GM19468 (cell line): ENCODE results near the gene TGFBI.

Experiments
- ATAC-seq: cut with Tn5 transposase; IDR thresholded peaks from one replicate; pipeline ENCODE4 v1.9.1; 2021; ENCODE audit warnings: mild to moderate bottlenecking, moderate library complexity, moderate number of reproducible peaks; ENCODE audit not compliant: unreplicated experiment; ENCODE audit errors: extremely low read depth

Gene TGFBI

DNA sequence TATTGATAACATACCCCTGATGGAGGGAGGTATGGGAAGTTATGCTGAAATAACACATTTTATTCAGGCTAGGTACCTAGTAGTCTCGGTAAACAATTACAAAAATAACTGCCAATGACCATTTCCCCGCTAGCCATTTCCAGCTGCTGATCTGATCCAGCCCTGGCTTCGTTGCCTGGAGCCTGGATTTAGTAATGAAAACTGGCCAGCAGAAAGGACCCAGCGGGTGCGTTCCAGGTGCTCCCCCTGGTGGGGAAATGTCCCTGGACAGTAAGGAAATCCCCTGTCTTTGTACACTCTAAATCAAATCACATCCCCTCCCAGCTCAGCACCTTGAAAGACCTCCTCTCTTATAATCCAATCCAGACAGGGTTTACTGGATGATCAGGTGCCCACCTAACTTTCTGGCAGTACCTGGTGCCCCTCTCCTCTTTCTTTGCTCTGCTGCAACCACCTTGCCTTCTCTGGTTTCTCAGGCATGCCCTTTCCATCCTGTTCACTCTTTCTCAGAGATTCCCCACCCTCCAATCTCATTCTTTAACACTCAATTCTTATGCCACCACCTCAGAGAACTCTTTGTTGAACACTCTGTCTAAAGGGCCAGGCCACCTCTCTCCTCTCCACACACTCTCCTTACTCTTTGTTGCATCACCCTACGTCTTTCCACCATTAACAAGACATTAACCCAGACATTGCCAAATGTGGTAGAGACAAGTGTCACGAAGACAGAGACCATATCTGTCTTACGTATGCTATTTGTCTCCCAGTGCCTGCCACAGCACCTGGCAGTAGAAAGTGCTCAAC, 53.8 kb downstream of the TGFBI start:
- ATAC-seq, result no peak

DNA sequence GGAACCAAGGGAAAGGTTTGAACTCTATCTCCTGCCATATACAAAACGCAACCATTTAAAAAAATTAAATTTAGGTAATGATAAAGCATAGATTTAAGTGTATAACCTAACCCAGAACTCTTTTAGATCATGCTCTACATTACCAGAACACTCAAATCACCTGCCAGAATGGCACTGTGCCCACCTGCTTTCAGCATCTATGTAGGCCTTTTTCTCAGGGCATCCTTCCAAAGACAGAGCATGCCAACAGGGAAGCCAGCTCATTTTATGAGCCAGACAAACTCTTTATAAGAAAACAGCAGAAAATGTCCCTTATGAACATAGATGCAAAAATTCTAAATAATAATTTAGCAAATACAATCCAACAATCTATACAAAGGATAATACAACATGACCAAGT, 55.9 kb downstream of the TGFBI start:
- no peak for ATAC-seq

DNA sequence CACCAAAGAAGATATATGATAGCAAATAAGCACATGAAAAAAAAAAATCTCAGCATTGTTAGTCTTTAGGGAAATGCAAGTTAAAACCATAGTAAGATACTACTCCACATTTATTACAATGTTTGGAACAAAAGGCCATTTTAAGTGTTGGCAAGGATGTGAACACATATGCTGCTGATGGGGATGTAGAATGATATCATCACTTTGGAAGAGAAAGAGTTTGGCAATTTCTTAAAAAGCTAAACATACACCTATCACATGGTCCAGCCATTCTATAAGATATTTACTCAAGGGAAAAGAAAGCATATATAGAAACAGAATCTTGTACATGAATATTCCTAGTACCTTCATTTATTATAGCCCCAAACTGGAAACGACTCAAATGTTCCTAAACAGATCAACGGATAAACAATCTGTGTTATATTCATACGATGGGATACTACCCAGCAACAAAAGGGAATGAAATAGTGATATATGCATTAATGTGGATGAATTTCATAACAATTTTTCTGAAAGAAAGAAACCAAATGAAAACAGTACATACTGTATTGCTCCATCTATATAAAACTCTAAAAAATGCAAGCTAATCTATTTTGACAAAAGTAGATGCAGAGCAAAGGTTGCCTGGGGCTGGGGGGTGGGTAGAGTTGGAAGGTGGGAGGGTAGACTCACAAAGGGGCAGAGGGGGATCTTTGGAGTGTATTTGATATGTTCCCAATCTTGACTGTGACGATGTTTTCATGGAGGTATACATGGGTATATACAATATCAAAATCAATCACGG, 58.2 kb downstream of the TGFBI start:
- ATAC-seq, result no peak

DNA sequence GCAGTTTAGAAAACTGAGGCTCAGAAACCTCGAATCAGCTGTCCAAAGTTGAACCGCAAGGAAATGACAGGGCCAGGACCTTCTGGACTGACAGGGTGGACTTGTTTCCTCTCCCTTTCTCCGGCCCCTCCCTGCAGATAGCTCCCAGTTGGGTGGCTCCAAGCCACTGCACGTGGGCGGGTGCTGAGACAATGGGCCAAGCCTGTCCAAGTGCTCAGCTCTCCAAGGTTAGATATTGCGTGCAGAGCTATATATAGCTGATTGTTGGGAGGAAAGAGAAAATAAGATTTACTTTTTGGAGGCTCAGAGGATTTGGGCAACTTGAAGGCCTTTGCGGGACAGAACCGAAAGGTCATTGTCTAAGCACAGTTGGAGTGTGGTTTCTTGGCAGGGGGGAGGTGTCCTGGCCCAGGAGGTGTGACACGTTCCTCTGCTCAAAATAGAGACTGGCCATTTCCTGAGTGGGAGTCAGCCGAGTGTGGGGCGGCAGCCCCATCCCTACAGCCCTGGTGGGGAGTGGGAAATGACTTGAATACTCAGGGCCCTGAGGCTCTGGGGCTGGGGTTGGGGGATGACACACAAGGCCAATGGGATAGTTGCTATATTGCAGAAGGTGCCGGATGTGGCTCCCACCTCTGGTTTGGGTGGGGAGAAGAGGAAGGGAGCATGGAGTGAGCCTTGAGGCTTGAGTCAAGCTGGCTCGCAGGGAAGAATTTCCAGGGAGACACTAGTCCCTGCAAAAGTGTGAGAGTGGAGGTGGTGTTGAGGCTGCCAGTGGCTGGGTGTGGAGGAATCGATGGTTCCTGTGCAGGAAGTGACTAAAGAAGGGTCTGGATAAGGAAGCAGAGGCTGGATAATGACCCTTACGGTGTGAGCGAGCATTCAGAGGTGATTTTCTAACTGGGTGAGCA, 59.4 kb downstream of the TGFBI start:
- no peak for ATAC-seq

DNA sequence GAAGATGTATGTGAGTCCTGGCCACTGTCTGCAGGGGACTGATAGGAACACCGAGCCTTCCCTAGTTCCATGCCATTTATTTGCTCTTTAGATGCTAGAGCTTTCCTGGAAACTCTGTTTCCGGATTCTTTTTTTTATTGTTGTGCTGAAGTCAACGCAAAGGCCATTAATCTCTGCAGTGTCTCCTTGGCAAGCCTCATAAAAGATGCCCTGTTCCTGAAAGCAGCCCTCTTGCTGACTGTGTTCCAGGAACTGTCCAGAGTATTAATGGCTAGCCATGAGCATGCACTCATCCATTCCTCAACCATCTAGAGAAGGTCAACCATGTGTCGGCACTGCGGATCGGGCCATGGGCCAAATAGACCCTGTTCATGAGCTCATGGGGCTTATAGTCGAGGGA, 61.0 kb downstream of the TGFBI start:
- no peak for ATAC-seq

DNA sequence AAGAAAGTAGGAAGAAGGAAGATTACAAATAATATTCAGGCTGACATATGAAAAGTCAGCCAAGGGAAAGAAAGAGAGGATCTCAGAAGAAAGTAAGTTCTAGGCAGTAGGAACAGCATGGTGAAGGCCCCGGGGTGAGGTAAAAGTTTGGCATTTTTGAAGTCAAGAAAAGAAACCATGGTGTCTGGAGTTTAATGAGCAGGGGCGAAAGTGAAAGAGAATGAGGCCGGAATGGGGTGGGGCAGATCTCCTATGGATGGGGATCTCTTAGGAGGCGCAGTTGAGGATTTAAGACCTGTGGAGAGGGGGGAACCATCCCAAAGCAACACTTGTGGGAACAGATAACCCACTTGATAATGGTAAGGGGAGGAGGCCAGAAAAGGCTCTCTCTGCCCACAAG, 61.5 kb downstream of the TGFBI start:
- no peak for ATAC-seq

DNA sequence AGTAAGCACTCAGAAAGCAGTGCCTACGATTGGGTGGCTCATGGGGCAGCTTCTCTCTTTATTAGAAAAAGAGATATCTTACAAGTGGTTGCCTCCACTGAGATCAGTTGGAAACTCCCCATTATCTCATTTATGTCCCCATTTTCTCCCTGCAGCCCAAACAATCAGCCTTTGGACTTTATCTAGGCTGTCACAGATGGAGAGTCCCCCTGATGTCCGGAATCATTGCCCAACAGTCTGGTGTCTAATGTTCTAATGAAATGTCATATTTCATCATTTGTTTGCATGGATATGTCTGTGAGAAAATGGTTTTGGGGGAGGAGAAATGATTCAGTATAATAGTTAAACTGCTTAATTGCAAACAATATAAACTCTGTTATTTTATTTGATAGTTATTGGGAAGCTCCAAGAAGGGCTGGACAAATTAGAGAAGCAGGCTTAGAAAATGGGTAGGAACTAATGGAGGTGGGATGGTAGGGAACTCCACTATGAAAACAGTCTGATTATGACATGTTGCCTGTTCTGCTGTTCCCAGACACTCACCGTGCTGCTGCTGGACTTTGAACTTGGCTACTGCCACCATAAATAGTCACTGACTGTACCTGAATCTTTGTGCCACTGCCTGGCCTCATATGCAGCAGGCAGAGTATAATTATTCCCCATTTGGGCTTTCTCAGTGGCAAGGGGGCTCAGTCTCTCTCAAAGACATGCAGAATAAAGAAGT, 65.6 kb downstream of the TGFBI start:
- ATAC-seq, result no peak

DNA sequence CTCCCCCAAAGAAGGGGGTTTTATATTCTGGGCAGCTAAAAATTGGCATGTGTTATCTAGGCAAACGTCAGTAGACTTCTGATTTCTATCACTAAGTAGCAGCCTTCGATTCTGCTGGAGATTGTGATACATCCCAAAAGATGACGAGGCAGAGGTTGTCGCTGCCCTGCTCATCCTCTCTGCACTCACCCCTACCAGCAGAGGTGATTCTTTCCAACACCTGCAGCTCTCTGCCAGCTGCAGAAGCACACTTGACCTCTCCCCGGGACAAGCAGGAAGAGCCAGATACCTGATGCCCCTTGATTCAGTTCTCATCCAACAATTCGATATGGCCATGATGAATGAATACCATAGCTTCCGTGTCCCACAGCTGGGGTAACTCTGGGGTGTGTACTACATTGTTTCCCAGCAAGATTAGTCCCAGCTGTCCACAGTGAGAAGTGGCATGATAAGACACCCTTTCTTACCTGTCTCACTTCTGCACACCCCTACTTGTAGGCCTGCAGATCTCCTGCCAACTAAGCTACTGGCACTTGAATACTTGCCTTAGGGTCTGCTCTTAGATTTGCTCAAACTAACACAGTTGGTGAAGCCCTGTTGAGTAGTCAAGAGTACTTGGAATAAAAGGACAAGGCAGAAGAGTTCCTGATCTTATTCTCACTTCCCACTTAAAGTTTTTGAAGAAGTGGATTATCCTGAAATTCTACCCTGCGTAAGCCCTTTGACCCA, 66.3 kb downstream of the TGFBI start:
- no peak for ATAC-seq

DNA sequence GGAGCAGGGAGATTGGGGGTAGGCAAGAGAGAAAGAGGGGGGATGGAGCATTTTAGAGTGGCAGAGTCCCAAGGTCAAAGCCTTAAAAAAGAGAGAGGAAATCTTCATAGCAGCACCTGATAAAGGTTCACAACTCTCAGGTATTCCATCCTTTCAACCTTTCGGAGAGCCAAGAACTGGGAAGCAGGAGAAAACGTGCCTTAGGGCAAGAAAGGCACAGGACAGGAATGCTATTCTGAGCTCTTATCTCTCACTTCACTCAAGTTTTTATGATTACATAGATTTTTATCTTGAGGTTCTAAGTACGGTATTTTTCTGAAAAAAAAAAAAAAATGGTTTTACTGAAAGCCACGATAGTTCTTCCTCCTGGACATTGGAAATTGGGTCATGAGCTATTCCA, 69.4 kb downstream of the TGFBI start:
- no peak for ATAC-seq

DNA sequence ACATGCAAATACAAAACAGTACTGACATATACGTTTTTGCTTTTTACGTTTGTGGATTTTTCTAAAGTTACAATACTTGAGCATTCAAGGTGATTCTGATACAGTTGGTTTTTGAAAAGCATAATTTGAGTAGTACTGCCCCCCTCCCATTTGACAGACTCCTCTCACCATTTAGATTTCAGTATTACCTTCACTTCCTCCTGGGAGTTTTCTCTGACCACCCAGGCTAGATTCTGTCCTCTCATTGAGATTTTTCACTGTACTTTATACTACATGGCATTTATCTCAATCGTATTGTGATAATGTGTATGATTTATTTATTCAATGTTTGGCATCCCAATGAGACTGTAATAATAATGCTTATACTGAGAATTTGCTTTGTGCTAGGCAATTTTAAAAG, 71.1 kb downstream of the TGFBI start:
- ATAC-seq, result no peak

DNA sequence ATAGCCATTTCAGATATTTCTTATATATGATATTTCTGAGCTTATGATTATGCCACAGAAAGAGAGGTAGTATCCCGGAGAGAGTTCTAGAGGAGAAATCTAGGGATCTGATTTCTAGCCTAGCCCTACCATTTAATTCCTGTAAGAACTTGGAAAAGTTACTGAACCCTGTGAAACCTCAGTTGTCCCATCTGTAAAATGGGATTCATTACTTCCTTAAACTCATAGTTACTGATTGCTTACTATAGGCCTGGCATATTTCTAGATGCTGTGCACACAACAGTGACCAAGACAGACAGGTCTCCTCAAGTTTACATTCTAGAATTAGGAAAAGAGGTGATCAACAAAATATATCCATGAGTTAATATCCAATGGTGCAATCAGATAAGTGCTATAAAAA, 73.1 kb downstream of the TGFBI start:
- no peak for ATAC-seq

DNA sequence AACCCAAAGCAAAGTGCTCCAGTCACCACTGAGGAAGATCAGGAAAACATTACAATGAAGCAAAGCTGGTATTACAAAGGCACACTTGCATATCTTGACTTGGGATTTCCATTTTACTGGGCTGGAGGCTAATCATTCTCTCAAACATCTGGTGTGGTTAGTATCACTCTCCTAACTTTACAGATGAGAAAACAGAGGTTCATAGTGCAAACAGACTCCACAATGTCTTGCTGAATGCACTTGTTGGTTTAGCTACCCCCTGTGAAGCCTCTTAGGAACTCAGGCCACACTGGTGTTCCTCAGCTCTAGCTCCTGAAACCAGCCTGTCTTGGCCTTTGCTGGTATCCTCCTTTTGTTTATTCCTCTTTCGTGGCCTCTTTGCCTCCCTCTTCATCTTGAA, 74.3 kb downstream of the TGFBI start:
- ATAC-seq, result peak; percentile 71

DNA sequence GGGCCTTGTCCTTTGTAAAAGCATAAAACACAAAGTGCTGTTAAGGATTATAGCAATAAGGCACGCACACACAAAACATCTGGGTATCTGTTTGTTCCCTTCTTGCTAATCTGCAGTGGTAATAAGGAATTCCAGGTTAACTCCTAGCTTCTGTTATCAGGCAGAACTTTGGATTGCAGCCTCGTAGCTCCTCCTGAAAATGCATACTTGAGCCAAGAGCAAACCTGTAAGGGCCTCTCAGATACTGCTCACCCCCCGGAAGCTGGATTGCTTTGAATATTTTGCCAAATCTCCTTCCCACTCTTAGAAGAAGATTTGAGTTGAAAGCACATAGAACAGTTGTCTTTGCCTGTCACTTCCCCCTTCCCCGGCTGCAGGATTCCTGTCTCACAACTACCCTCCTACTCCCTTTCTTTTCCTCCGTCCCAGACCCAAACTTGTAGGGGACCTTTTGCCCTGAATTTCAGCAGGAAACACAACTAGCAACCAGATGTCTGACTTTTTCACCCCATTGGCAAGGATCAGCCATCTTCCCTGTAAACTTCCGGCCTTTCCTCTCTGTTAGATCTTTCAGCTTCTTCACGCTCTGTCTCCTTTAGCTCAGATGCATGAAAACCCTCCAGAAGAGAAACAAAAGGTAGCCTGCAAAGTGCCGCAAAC, 75.6 kb downstream of the TGFBI start:
- no peak for ATAC-seq

DNA sequence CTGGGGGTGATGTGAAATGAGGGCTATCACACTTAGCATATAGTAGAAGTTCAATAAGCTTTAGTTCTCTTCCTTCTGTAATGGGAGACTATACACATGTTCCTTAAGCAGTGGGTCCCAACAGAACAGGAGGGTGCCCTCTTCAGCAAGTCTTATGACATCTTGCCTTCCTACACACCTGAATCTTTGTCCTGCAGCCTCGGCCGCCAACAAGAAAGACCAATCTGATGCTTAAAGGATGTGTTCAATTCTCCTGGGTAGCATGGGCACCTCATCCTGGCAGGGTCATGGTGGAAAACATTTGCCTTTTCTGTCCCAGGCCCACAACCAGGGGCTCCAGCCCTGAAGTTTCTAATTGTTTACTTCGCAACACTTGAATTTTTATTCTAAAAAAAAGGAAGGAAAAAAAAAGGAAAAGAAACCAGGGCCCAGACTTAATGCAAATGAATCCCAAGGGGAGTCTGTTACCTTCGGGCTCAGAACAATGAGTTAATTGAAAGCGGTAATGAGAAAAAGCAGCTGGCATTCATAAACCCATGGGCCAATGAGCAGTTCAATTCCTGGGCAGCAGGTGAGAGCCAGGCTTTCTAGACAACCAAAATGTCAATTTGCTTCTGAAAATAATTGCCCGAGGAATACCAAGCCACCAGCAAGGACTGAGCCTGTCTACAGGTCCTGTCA, 77.7 kb downstream of the TGFBI start:
- ATAC-seq, result no peak

DNA sequence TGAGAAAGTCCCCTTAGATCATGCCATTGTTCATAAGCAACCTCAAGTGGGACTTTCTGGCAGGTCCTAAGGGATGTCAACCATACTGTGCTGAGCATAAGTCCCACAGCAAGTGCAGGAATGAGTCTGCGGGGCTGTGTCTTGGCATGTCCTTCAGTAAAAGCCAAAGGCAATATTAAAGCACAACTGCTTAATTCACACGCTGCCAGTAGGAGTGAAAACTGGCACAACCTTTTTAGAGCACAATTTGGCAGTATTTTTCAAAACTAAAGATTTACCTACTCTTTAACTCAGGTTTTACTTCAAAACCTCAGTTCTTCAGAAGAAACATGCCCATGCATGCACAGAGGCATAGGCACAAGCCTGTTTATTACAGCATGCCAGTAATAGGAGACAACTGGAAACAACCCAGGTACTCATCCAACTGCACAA, 79.4 kb downstream of the TGFBI start:
- ATAC-seq, result no peak

DNA sequence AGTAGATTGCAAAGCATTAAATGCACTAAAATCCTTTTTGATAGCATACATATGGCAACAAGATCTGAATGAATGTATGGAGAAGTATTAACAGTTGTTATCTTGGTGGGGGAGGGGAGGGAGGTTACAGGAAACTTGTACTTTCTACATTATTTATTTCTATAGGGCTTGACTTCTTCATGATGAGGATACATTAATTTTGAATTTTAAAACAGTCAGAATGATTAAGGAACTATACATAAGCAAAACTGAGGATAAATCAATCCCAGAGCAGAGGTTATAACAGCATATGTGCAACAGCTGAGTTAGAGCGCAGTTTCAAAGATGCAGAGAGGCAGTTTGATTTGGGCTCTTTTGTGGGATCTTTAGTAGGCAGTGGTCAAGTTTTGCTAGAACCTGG, 80.0 kb downstream of the TGFBI start:
- no peak for ATAC-seq

DNA sequence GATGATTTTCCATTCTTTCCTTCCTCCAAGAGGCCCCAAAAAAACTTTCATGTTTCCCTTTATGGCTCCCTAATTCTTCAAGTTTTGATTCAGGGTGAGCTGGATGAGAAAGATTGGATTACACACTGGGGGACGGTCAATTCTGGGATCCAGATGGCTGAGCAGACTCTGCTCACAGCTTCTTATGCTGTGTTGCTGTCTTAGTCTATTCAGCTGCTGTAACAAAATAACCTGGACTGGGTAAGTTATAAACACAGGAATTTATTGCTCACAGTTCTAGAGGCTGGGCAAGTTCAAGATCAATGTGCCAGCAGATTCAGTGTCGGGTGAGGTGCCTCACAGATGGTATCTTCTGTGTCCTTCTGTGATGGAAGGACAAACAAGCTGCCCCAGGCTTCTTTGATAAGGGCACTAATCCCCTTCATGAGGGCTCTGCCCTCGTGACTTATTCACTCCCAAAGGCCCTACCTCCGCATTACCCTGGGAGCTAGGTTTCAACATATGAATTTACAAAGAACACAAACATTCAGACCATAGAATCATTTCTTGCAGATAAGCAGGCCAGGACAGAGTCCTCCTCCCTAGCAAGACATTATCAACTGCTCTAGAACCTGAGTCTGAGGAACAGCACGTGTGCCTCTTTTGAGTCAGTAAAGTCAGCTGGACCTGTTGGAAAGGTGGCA, 80.8 kb downstream of the TGFBI start:
- no peak for ATAC-seq
